H9 (cell line): ENCODE measurements around the gene TMEM220. TPM values are rescaled to one million over a fixed set of nuclear protein-coding genes. Genes with fewer than 3 reads are reported as not detected.

Source experiments
- DNase-seq: peaks from one replicate; pipeline ENCODE4 v3.0.0-alpha.2; 2017
- H2AFZ ChIP-seq: one replicate; pipeline ENCODE4 v1.6.1; 2013; ENCODE audit warnings: mild to moderate bottlenecking, low read length, control low read depth, moderate library complexity
- H2AK5ac ChIP-seq: 2 replicates; pipeline ENCODE4 v1.6.1; 2013; ENCODE audit warnings: low read length, control low read depth, mixed read lengths; ENCODE audit not compliant: insufficient read length
- H2BK120ac ChIP-seq: one replicate; pipeline ENCODE4 v1.6.1; 2013; ENCODE audit warnings: low read depth, mild to moderate bottlenecking, low read length, control low read depth, inconsistent platforms; ENCODE audit not compliant: poor library complexity, severe bottlenecking
- H2BK12ac ChIP-seq: 2 replicates; pipeline ENCODE4 v1.6.1; 2013; ENCODE audit warnings: low read length, control low read depth, mixed read lengths, low read depth; ENCODE audit not compliant: insufficient read length
- H2BK15ac ChIP-seq: 2 replicates; pipeline ENCODE4 v1.6.1; 2013; ENCODE audit warnings: low read depth, low read length, control low read depth
- H2BK20ac ChIP-seq: one replicate; pipeline ENCODE4 v1.6.1; 2013; ENCODE audit warnings: low read depth, mild to moderate bottlenecking, low read length, control low read depth, inconsistent platforms; ENCODE audit not compliant: poor library complexity, severe bottlenecking
- H2BK5ac ChIP-seq: 2 replicates; pipeline ENCODE4 v1.6.1; 2013; ENCODE audit warnings: low read length, control low read depth, mixed read lengths; ENCODE audit not compliant: insufficient read length
- H3K14ac ChIP-seq: 2 replicates; pipeline ENCODE4 v1.6.1; 2013; ENCODE audit warnings: low read length, control low read depth; ENCODE audit not compliant: insufficient read depth
- H3K18ac ChIP-seq: 2 replicates; pipeline ENCODE4 v1.6.1; 2013; ENCODE audit warnings: low read depth, mild to moderate bottlenecking, mixed read lengths, low read length, control low read depth; ENCODE audit not compliant: insufficient read length
- H3K23ac ChIP-seq: 2 replicates; pipeline ENCODE4 v1.6.1; 2013; ENCODE audit warnings: low read length, control low read depth, mixed read lengths, low read depth; ENCODE audit not compliant: insufficient read length
- H3K23me2 ChIP-seq: 2 replicates; pipeline ENCODE4 v1.6.1; 2013; ENCODE audit warnings: low read depth, mild to moderate bottlenecking, mixed read lengths, low read length, control low read depth; ENCODE audit not compliant: insufficient read length, poor library complexity, severe bottlenecking
- H3K27ac ChIP-seq: 2 replicates; pipeline ENCODE4 v1.5.1; 2013; ENCODE audit warnings: low read length, control low read depth, mixed read lengths, low read depth; ENCODE audit not compliant: insufficient read length
- H3K27me3 ChIP-seq: 2 replicates; pipeline ENCODE4 v1.6.1; 2013; ENCODE audit warnings: low read length, control low read depth, inconsistent platforms; ENCODE audit not compliant: insufficient read depth
- H3K4ac ChIP-seq: 2 replicates; pipeline ENCODE4 v1.6.1; 2013; ENCODE audit warnings: low read depth, mild to moderate bottlenecking, control low read depth, inconsistent platforms, low read length, moderate library complexity
- H3K4me1 ChIP-seq: 2 replicates; pipeline ENCODE4 v1.6.1; 2013; ENCODE audit warnings: low read length, control low read depth, inconsistent platforms; ENCODE audit not compliant: insufficient read depth
- H3K4me2 ChIP-seq: 2 replicates; pipeline ENCODE4 v1.6.1; 2013; ENCODE audit warnings: low read length, control low read depth, mixed read lengths; ENCODE audit not compliant: insufficient read length, insufficient read depth
- H3K56ac ChIP-seq: 2 replicates; pipeline ENCODE4 v1.6.1; 2013; ENCODE audit warnings: low read depth, mild to moderate bottlenecking, mixed read lengths, low read length, control low read depth; ENCODE audit not compliant: insufficient read length
- H3K79me1 ChIP-seq: 2 replicates; pipeline ENCODE4 v1.6.1; 2013; ENCODE audit warnings: low read depth, mild to moderate bottlenecking, moderate library complexity, low read length, control low read depth, inconsistent platforms; ENCODE audit not compliant: insufficient read depth, poor library complexity, severe bottlenecking
- H3K79me2 ChIP-seq: 2 replicates; pipeline ENCODE4 v1.6.1; 2013; ENCODE audit warnings: low read length, control low read depth, inconsistent platforms; ENCODE audit not compliant: insufficient read depth
- H3K9ac ChIP-seq: 2 replicates; pipeline ENCODE4 v1.6.1; 2013; ENCODE audit warnings: low read length, control low read depth, mixed read lengths; ENCODE audit not compliant: insufficient read length; ENCODE audit errors: extremely low read depth
- H3K9me3 ChIP-seq: one replicate; pipeline ENCODE4 v1.6.1; 2013; ENCODE audit warnings: low read depth, low read length, inconsistent platforms; ENCODE audit not compliant: control insufficient read depth
- H3T11ph ChIP-seq: one replicate; pipeline ENCODE4 v1.6.1; 2013; ENCODE audit warnings: mild to moderate bottlenecking, low read length, control low read depth, inconsistent platforms
- H4K20me1 ChIP-seq: one replicate; pipeline ENCODE4 v1.6.1; 2013; ENCODE audit not compliant: control insufficient read depth, insufficient read length, insufficient read depth
- H4K5ac ChIP-seq: 2 replicates; pipeline ENCODE4 v1.6.1; 2013; ENCODE audit warnings: low read depth, mild to moderate bottlenecking, mixed read lengths, low read length, control low read depth; ENCODE audit not compliant: insufficient read length
- H4K8ac ChIP-seq: replicated peaks from 2 replicates; pipeline ENCODE4 v1.6.1; 2013; ENCODE audit warnings: low read length, control low read depth, mixed read lengths, low read depth; ENCODE audit not compliant: insufficient read length
- H4K91ac ChIP-seq: 2 replicates; pipeline ENCODE4 v1.6.1; 2013; ENCODE audit warnings: low read depth, mild to moderate bottlenecking, moderate library complexity, mixed read lengths, low read length, control low read depth; ENCODE audit not compliant: insufficient read length
- H3K27ac Mint-ChIP-seq, 3 experiments: 2 replicates in 2 of 3; 3 replicates in 1 of 3; pipeline ENCODE4 v1.8.0; 2020 to 2021; ENCODE audit warnings: mixed read lengths in 3 of 3, mild to moderate bottlenecking in 1 of 3, moderate library complexity in 1 of 3
- H3K27me3 Mint-ChIP-seq: 2 replicates; pipeline ENCODE4 v1.8.0; 2021; ENCODE audit warnings: low read depth, mild to moderate bottlenecking, moderate library complexity, mixed read lengths
- H3K36me3 Mint-ChIP-seq, 3 experiments: 2 replicates in 2 of 3; 3 replicates in 1 of 3; pipeline ENCODE4 v1.8.0; 2020 to 2021; ENCODE audit warnings: low read depth in 3 of 3, mixed read lengths in 3 of 3; ENCODE audit not compliant: insufficient read depth in 1 of 3
- H3K4me1 Mint-ChIP-seq, 2 experiments: 2 replicates each; pipeline ENCODE4 v1.8.0; 2020; ENCODE audit warnings: mixed read lengths in 2 of 2
- H3K4me3 Mint-ChIP-seq, 2 experiments: 2 replicates in 1 of 2; 3 replicates in 1 of 2; pipeline ENCODE4 v1.8.0; 2020 to 2021; ENCODE audit warnings: mild to moderate bottlenecking in 2 of 2, mixed read lengths in 2 of 2, moderate library complexity in 1 of 2
- H3K9me3 Mint-ChIP-seq, 2 experiments: 2 replicates in 1 of 2; 3 replicates in 1 of 2; pipeline ENCODE4 v1.8.0; 2020; ENCODE audit warnings: mild to moderate bottlenecking in 2 of 2, mixed read lengths in 2 of 2, moderate library complexity in 1 of 2
- WGBS: extraction: QIAGEN DNeasy Blood & Tissue Kit; methylation state at CpG from one replicate; pipeline ENCODE4 v1.1.7; 2013; ENCODE audit warnings: missing lambda C conversion rate, low lambda C conversion rate, mixed read lengths; ENCODE audit not compliant: insufficient read length; ENCODE audit errors: extremely low coverage; 5-methylcytosine and 5-hydroxymethylcytosine counted together
- total RNA-seq: library from RNA; stranded (reverse); gene quantifications from 2 replicates; pipeline ENCODE4 v1.2.1, GENCODE V29; 2021
- TF ChIP-seq, protein P1 (sequence below): fragments of 200-600 bp; sonication (generic); conservative IDR thresholded peaks from 3 replicates; pipeline ENCODE4 v1.8.0; 2021; ENCODE audit warnings: antibody characterized with exemption, mild to moderate bottlenecking

Gene TMEM220
- total RNA-seq, 1 experiment from 2014 or later, result 6.1 TPM

DNA sequence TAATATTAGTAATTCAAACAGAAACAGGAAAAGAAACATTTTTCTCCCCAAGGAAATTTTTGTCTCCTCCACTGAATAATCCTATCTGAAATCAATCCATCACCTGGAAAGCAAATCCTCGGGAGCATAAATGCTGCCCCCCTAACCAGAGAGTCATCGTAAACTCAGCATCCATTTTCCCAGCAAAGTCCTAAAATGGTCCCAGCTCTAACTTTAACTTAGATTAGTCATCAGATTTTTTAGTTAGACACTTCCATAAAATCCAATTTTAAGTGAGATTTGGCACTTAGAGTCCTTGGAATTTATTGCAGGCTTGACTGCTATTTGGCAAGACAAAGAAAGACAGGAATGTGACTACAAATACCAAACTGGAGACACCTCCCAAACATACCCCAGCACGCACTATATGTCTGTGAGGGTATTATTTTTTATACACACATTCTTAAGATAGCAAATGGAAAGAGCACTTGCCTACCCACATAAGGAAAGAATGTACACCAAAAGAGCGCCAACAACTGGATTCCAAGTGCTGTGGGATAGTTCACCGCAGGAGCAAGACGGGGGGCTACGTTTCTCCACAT, 47.9 kb downstream of the TMEM220 start:
- Histone ChIP-seq H3T11ph (no peak overlapping the region), H2AK5ac (no peak overlapping the region), H3K4me2 (no peak overlapping the region), H3K23me2 (no peaks in the 10 kb centered on the region), H3K4me1 (no peaks in the 10 kb centered on the region), H3K18ac (no peak overlapping the region), H3K9me3 (no peaks in the 10 kb centered on the region), H2BK120ac (no peak overlapping the region), H3K14ac (no peak overlapping the region), H3K27ac (no peak overlapping the region), H3K56ac (no peak overlapping the region), H3K79me1 (no peaks in the 10 kb centered on the region), H2AFZ (no peak overlapping the region), H3K4ac (no peak overlapping the region), H2BK5ac (no peak overlapping the region), H2BK12ac (no peak overlapping the region), H4K91ac (no peak overlapping the region), H3K23ac (no peak overlapping the region), H3K27me3 (no peaks in the 10 kb centered on the region), H4K5ac (no peak overlapping the region), H4K8ac (no peak overlapping the region), H3K9ac (no peak overlapping the region), H3K79me2 (no peaks in the 10 kb centered on the region), H2BK15ac (no peak overlapping the region), H2BK20ac (no peak overlapping the region), H4K20me1 (no peaks in the 10 kb centered on the region)
- H3K36me3 Mint-ChIP-seq, result peaks cover 37 to 90% (median 90%) of the 10 kb centered on the region in 3 experiments
- TF ChIP-seq, protein P1, sequence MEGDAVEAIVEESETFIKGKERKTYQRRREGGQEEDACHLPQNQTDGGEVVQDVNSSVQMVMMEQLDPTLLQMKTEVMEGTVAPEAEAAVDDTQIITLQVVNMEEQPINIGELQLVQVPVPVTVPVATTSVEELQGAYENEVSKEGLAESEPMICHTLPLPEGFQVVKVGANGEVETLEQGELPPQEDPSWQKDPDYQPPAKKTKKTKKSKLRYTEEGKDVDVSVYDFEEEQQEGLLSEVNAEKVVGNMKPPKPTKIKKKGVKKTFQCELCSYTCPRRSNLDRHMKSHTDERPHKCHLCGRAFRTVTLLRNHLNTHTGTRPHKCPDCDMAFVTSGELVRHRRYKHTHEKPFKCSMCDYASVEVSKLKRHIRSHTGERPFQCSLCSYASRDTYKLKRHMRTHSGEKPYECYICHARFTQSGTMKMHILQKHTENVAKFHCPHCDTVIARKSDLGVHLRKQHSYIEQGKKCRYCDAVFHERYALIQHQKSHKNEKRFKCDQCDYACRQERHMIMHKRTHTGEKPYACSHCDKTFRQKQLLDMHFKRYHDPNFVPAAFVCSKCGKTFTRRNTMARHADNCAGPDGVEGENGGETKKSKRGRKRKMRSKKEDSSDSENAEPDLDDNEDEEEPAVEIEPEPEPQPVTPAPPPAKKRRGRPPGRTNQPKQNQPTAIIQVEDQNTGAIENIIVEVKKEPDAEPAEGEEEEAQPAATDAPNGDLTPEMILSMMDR, result no peak
- no CpG with 5 or more reads among the region's 7 CpGs for WGBS
- H3K9me3 Mint-ChIP-seq, result no peaks in the 10 kb centered on the region
- no peak for DNase-seq
- H3K27me3 Mint-ChIP-seq, result no peaks in the 10 kb centered on the region
- no peaks in the 10 kb centered on the region for H3K4me1 Mint-ChIP-seq
- no peak overlapping the region; a peak in 1 of 7 replicates for H3K27ac Mint-ChIP-seq
- H3K4me3 Mint-ChIP-seq, result no peak overlapping the region
